RWPE2 (cell line): Measurements from ENCODE around the gene SLC4A8.
"Not testable (repeated sequence)": the region's sequence is repeated elsewhere in the genome, so short reads cannot be mapped to it uniquely, and the experiment has no call there.

Source experiments
- ATAC-seq: fragments of 200-7000 bp; cut with Tn5 transposase; 3 replicates; pipeline ENCODE4 v1.9.1; 2021; ENCODE audit warnings: low read depth
- DNase-seq: peaks from one replicate; pipeline ENCODE4 v3.0.0-alpha.2; 2020; ENCODE audit warnings: low spot score
- H3K27ac ChIP-seq: fragments of 450-650 bp; 2 replicates; pipeline ENCODE4 v1.5.1; 2017; ENCODE audit warnings: mild to moderate bottlenecking; ENCODE audit not compliant: poor library complexity, severe bottlenecking
- H3K27me3 ChIP-seq: fragments of 250-450 bp; sonication (Bioruptor Pico); 2 replicates; pipeline ENCODE4 v1.5.1; 2021; ENCODE audit warnings: mild to moderate bottlenecking, moderate library complexity; ENCODE audit not compliant: insufficient read depth, poor library complexity, severe bottlenecking
- H3K36me3 ChIP-seq: fragments of 250-450 bp; sonication (Bioruptor Pico); 2 replicates; pipeline ENCODE4 v1.5.1; 2020; ENCODE audit warnings: low read depth, mild to moderate bottlenecking, moderate library complexity
- H3K4me1 ChIP-seq: fragments of 250-450 bp; sonication (Bioruptor Pico); 2 replicates; pipeline ENCODE4 v1.5.1; 2021; ENCODE audit warnings: mild to moderate bottlenecking, moderate library complexity; ENCODE audit not compliant: insufficient read depth, poor library complexity, severe bottlenecking
- H3K4me3 ChIP-seq: fragments of 250-450 bp; sonication (Bioruptor Pico); 2 replicates; pipeline ENCODE4 v1.5.1; 2021; ENCODE audit warnings: mild to moderate bottlenecking, moderate library complexity; ENCODE audit not compliant: severe bottlenecking
- H3K9me3 ChIP-seq: fragments of 250-450 bp; sonication (Bioruptor Pico); 2 replicates; pipeline ENCODE4 v1.5.1; 2021; ENCODE audit warnings: mild to moderate bottlenecking, moderate library complexity; ENCODE audit not compliant: severe bottlenecking
- CTCF ChIP-seq: fragments of 450-650 bp; IDR thresholded peaks from one replicate; pipeline ENCODE4 v1.5.1; 2017; ENCODE audit warnings: mild to moderate bottlenecking, moderate library complexity; ENCODE audit not compliant: poor library complexity, severe bottlenecking

Gene SLC4A8

GRCh38 chr12:51511546-51512260 lies 87.1 kb downstream of the SLC4A8 start:
- Histone ChIP-seq H3K27ac (no peak overlapping the region), H3K9me3 (no peaks in the 10 kb centered on the region), H3K4me3 (no peak overlapping the region), H3K36me3 (no peaks in the 10 kb centered on the region), H3K4me1 (no peaks in the 10 kb centered on the region), H3K27me3 (no peaks in the 10 kb centered on the region)
- no peak for TF ChIP-seq CTCF
- no peak for ATAC-seq
- DNase-seq: no peak

- Histone ChIP-seq H3K27ac (no peak overlapping the region), H3K4me3 (no peak overlapping the region), H3K27me3 (no peaks in the 10 kb centered on the region), H3K9me3 (no peaks in the 10 kb centered on the region), H3K4me1 (no peaks in the 10 kb centered on the region), H3K36me3 (no peaks in the 10 kb centered on the region)
- no peak for DNase-seq
- ATAC-seq: no peak
- no peak for TF ChIP-seq CTCF
These were observed 87.8 kb downstream of the SLC4A8 start for GRCh38 chr12:51512438-51512837.

- not testable (repeated sequence) for H3K9me3 ChIP-seq, H3K4me3 ChIP-seq, H3K27me3 ChIP-seq, H3K4me1 ChIP-seq, H3K36me3 ChIP-seq, DNase-seq, H3K27ac ChIP-seq, ATAC-seq
These were observed 90.4 kb downstream of the SLC4A8 start for GRCh38 chr12:51515037-51515436.

GRCh38 chr12:51517316-51517715 lies 92.7 kb downstream of the SLC4A8 start:
- TF ChIP-seq CTCF: no peak

GRCh38 chr12:51517800-51518199 lies 93.2 kb downstream of the SLC4A8 start:
- no peak for DNase-seq
- Histone ChIP-seq H3K4me3 (no peak overlapping the region), H3K4me1 (no peaks in the 10 kb centered on the region), H3K9me3 (no peaks in the 10 kb centered on the region), H3K36me3 (no peaks in the 10 kb centered on the region), H3K27ac (no peak overlapping the region), H3K27me3 (no peaks in the 10 kb centered on the region)
- no peak for TF ChIP-seq CTCF
- no peak for ATAC-seq

More at GRCh38 chr12:51517316-51517715, 92.7 kb downstream of the SLC4A8 start:
- H3K36me3 ChIP-seq: no peaks in the 10 kb centered on the region
- H3K27me3 ChIP-seq: no peaks in the 10 kb centered on the region
- no peak overlapping the region for H3K27ac ChIP-seq
- no peak overlapping the region for H3K4me3 ChIP-seq
- H3K9me3 ChIP-seq: no peaks in the 10 kb centered on the region
- no peak for DNase-seq
- ATAC-seq: no peak
- H3K4me1 ChIP-seq: no peaks in the 10 kb centered on the region
